Right hindlimb (tissue), 1 donor: ENCODE data around the gene CPEB3.
"Not testable (repeated sequence)": the region's sequence is repeated elsewhere in the genome, so short reads cannot be mapped to it uniquely, and the experiment has no call there.

Source experiments
- DNase-seq: peaks from one replicate; pipeline ENCODE4 v3.0.0-alpha.2; 2018

The CPEB3 gene

GRCh38 chr10:92091965-92092364, 198.9 kb downstream of the CPEB3 start:
- no peak for DNase-seq

- peak; percentile 75 for DNase-seq
Measured at GRCh38 chr10:92087750-92088395, 203.0 kb downstream of the CPEB3 start.

GRCh38 chr10:92082583-92083280, 208.1 kb downstream of the CPEB3 start:
- DNase-seq = no peak

- no peak for DNase-seq
Measured at GRCh38 chr10:92081641-92082040, 209.2 kb downstream of the CPEB3 start.

GRCh38 chr10:92080244-92080643, 210.6 kb downstream of the CPEB3 start:
- no peak for DNase-seq

GRCh38 chr10:92079003-92079402, 211.9 kb downstream of the CPEB3 start:
- DNase-seq = no peak

- DNase-seq = no peak
Measured at GRCh38 chr10:92076722-92077121, 214.2 kb downstream of the CPEB3 start.

GRCh38 chr10:92075829-92076228, 215.0 kb downstream of the CPEB3 start:
- no peak for DNase-seq

GRCh38 chr10:92074126-92074887, 216.6 kb downstream of the CPEB3 start:
- no peak for DNase-seq

- no peak for DNase-seq
Measured at GRCh38 chr10:92068900-92069299, 222.0 kb downstream of the CPEB3 start.

- DNase-seq = no peak
Measured at GRCh38 chr10:92066386-92066785, 224.5 kb downstream of the CPEB3 start.

- DNase-seq = no peak
Measured at GRCh38 chr10:92064506-92064905, 226.4 kb downstream of the CPEB3 start.

- no peak for DNase-seq
Measured at GRCh38 chr10:92062273-92062672, 228.6 kb downstream of the CPEB3 start.

- no peak for DNase-seq
Measured at GRCh38 chr10:92054807-92055206, 236.1 kb downstream of the CPEB3 start.

- DNase-seq = no peak
Measured at GRCh38 chr10:92052741-92053140, 238.1 kb downstream of the CPEB3 start.

GRCh38 chr10:92052088-92052487, 238.8 kb downstream of the CPEB3 start:
- DNase-seq = peak; percentile 18

- no peak for DNase-seq
Measured at GRCh38 chr10:92047215-92047614, 243.7 kb downstream of the CPEB3 start.

- no peak for DNase-seq
Measured at GRCh38 chr10:92045641-92046106, 245.2 kb downstream of the CPEB3 start.

GRCh38 chr10:92042541-92042940, 248.3 kb downstream of the CPEB3 start:
- no peak for DNase-seq

GRCh38 chr10:92038949-92039348, 251.9 kb downstream of the CPEB3 start:
- no peak for DNase-seq

GRCh38 chr10:92033070-92033469, 257.8 kb downstream of the CPEB3 start:
- DNase-seq = not testable (repeated sequence)

GRCh38 chr10:92031580-92031979, 259.3 kb downstream of the CPEB3 start:
- DNase-seq = no peak

- DNase-seq = no peak
Measured at GRCh38 chr10:92027141-92027540, 263.7 kb downstream of the CPEB3 start.

GRCh38 chr10:92025340-92025739, 265.5 kb downstream of the CPEB3 start:
- DNase-seq = not testable (repeated sequence)
